LNCaP clone FGC (cell line): ENCODE measurements around the gene CHPF.
A peak's percentile ranks its signal among the peaks of the same experiment; 100 is the strongest.

ENCODE experiments used
- DNase-seq: peaks from one replicate; pipeline ENCODE4 v3.0.0-alpha.2; 2011; ENCODE audit warnings: low read depth
- H3K4me3 ChIP-seq: 2 replicates; pipeline ENCODE4 v1.5.1; 2011; ENCODE audit warnings: mild to moderate bottlenecking, low read depth, low read length, control low read depth
- TF ChIP-seq, protein P1 (sequence below): IDR thresholded peaks from 2 replicates; pipeline ENCODE4 v1.5.1; 2012; ENCODE audit warnings: mild to moderate bottlenecking; ENCODE audit not compliant: control insufficient read depth, insufficient read depth; ENCODE audit errors: extremely low read depth

CHPF gene

DNA sequence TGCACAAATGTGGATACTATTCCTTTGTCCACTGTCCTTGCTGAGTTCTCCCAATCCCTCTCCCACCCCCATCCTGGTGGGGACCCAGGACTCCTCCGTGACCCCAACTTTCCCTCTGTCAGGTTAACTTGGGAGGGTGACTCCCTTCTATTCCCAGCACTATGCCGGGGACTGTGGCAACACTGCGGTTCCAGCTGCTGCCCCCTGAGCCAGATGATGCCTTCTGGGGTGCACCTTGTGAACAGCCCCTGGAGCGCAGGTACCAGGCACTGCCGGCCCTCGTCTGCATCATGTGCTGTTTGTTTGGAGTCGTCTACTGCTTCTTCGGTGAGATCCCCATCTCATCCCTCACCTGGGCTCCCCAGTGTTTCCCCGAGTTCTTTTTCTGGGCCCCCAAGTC, 958 bp upstream of the CHPF start:
- H3K4me3 ChIP-seq: peak overlapping the region; percentile 63
- DNase-seq: no peak
- TF ChIP-seq, protein P1, sequence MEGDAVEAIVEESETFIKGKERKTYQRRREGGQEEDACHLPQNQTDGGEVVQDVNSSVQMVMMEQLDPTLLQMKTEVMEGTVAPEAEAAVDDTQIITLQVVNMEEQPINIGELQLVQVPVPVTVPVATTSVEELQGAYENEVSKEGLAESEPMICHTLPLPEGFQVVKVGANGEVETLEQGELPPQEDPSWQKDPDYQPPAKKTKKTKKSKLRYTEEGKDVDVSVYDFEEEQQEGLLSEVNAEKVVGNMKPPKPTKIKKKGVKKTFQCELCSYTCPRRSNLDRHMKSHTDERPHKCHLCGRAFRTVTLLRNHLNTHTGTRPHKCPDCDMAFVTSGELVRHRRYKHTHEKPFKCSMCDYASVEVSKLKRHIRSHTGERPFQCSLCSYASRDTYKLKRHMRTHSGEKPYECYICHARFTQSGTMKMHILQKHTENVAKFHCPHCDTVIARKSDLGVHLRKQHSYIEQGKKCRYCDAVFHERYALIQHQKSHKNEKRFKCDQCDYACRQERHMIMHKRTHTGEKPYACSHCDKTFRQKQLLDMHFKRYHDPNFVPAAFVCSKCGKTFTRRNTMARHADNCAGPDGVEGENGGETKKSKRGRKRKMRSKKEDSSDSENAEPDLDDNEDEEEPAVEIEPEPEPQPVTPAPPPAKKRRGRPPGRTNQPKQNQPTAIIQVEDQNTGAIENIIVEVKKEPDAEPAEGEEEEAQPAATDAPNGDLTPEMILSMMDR: no peak

DNA sequence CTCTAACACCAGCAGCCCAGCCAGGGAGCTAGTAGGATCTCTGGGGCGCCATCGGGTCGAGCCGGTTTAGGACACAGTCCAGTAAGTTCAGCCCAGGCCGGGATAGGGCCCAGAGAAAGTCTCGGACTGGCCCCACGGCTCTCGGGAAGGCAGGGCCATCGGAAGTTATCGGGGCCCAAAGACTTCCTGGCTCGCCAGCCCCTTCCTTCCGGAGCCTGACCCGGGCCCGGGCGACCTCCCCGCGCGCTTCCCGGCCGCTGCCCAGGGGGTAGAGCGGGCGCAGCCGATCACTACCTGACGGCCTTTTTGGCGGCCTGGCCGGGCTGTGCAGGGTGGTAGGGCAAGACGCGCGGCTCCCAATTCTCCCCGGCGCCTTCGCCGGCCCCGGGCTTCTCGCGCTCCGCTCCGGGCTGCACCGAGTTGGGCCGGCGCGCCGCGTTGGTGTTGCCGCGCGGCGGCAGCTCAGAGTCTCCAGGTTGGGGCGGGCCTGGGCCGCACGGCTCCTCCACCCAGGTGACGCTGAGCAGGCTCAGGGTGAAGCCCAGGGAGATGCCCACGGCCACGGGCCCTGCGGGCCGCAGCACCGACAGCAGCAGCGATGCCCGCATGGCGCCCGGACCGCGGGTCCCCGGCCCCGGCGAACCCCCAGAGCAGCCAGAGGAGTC, 546 bp downstream of the CHPF start:
- DNase-seq: no peak
- TF ChIP-seq, protein P1: 0 out of 2 replicates have a peak, but pooled peaks have one; percentile 6
- H3K4me3 ChIP-seq: peak overlapping the region; percentile 63

DNA sequence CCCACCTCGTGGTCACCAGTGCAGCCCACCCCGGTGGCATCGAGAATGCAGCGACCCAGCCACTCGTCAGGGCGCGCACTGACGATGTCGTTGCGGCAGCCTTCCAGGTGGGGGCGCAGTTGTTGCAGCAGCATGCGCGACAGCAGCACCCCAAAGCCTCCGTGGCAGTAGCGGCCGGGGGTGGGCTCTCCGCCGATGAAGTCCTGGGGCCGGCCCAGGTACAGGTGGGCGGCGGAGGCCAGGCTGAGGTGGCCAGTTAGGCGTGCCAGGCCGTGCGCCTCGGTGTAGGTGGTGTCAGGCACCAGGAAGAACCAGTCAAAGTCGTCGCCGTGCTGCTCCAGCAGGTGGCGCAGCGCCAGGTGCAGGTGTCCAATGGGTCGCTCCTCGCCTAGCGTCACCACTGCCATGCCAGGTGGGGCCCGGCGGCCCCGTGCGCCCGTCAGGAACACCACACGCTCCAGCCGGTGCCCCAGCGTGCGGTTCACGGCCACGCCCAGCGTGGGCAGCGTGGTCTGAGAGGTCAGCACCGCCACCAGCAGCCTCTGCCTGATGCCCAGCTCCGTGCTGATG, 1.9 kb downstream of the CHPF start:
- TF ChIP-seq, protein P1: peak; percentile 81
- peak overlapping the region; percentile 63 for H3K4me3 ChIP-seq
- peak; percentile 67 for DNase-seq

DNA sequence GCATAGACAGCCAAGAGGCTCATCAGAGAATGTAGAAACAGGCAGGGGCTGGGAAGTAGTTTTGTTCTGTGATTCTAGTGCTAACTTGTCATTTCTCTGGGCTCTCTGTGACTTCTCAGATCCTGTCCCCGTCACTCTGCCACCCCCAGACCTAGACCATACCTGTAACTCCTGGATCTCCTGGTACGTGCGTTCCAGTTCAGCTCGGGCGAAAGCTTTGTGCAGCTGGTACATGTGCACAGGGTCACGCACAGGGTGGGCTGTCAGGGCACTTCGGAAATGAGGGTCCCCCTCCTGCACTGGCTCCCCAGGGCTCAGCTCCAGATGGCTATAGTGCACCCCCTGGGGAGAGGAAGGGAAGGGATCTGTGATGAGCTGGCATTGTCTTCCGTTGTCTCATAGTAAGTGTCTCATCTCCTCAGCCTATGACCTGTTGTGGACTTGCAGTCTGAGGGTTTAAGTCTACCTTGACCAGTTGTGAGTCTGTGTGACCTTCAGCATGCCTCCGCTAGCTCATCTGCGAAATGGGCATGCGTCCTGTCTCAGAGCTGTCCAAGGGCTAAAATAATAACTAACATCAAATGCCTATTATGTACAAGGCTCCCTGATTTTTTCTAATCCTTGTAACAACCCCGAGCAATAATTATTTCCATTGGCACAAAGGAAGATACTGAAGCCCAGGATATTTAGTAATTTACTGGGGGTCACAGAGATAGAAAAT, 2.7 kb downstream of the CHPF start:
- TF ChIP-seq, protein P1: no peak
- no peak overlapping the region for H3K4me3 ChIP-seq

DNA sequence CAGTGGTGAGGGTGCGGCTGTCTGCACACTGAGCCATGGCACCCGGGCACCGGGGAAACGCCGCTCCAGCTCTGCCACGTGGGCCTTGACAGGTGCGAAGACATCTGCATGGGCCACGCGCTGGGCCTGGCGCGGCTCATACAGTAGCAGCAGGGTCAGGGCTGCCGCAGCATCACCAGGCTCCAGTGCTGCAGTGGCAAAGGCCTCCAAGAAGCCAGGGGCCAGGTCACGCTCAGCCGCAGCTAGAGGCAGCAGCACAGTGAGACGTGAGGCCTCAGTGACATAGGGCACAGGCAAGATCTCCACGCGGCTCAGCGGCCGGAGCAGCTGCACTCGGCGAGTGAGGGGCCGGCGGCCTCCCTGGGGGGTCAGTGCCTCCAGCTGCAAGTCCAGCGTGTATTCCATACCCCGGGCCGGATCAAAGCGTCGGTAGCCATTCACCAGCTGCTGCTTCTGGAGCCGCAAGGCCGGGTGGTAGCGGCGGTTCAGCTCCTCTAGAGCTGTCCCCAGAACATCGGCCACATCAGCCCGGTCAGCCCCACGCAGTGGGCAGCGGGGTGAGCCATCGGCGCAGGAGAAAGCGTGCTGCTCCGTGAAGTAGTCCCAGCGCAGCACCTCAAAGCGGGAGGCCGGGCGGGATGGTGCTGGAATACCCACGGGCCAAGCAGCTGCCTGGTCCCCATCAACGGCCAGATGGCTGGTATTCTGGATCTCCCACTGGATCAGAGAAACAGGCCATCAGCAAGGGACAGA, 3.5 kb downstream of the CHPF start:
- no peak for DNase-seq
- TF ChIP-seq, protein P1: no peak
- H3K4me3 ChIP-seq: no peak overlapping the region

More for the DNA sequence above, 2.7 kb downstream of the CHPF start:
- no peak for DNase-seq

DNA sequence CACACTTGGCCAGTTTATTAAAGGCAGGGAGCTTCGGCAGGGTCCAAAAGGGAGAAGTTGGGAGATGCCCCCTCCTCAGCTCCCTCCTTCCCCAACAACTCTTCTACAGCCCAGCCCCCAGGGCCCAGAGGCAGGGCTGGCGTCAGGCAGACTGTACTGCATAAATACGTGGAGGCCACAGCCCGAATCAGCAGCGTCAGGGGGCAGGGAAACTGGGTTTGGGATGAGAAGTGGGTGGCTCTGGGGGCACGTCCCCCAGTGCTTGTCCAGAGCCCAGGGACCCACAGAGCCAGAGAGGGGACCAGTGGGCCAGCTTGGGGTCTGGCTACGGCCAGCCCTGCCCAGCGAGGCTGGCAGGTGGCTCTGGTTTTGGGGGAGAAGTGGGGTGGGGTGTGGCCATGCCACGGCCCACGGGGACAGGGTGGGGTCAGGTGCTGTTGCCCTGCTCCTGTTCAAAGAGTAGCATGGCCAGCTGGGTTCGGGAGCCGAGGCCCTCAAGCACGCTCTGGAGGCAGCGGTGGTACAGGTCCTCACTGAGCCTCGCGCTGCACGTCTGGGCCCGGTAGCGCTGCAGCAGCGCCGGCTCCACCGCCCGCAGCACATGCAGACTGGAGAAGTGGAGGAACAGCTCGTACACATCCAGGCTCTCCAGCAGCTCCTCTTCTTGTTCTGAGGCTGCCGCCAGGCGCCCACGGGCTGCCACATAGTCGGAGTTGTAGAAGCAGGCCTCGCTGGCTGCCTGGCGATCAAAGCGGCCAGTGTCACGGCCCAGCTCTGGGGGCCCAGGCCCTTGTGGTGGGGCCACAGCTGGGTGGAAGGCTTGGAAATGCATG, 4.4 kb downstream of the CHPF start:
- DNase-seq: no peak
- no peak overlapping the region for H3K4me3 ChIP-seq
- TF ChIP-seq, protein P1: no peak
